ENCODE data around the gene SPTBN1. TPM values are rescaled to one million over a fixed set of nuclear protein-coding genes. Genes with fewer than 3 reads are reported as not detected.
A peak's percentile ranks its signal among the peaks of the same experiment; 100 is the strongest.

The SPTBN1 gene
- total RNA-seq, 1 donor from 2014 or later, result 983 TPM

GRCh38 chr2:54670485-54671009 is 214.4 kb downstream of the SPTBN1 start:
- no peaks in the 10 kb centered on the region for H3K9me3 Mint-ChIP-seq (ENCODE audit: unreplicated experiment)
- H3K4me1 Mint-ChIP-seq (ENCODE audit: unreplicated experiment), result peaks cover 58% of the 10 kb centered on the region
- peaks cover 68% of the 10 kb centered on the region for H3K36me3 Mint-ChIP-seq (ENCODE audit: low read depth, unreplicated experiment)
- H3K27ac Mint-ChIP-seq (ENCODE audit: unreplicated experiment), result peak overlapping the region; percentile 68
- no peak for DNase-seq (ENCODE audit: low spot score)
- H3K27me3 Mint-ChIP-seq (ENCODE audit: unreplicated experiment), result peaks cover 43% of the 10 kb centered on the region
- H3K4me3 Mint-ChIP-seq (ENCODE audit: unreplicated experiment), result peak overlapping the region; percentile 84
- no peak for TF ChIP-seq CTCF (IDR thresholded peaks at IDR 0.05; ENCODE audit: unreplicated experiment)

- peak overlapping the region; percentile 84 for H3K4me3 Mint-ChIP-seq (ENCODE audit: unreplicated experiment)
- H3K27me3 Mint-ChIP-seq (ENCODE audit: unreplicated experiment), result peaks cover 40% of the 10 kb centered on the region
- no peaks in the 10 kb centered on the region for H3K9me3 Mint-ChIP-seq (ENCODE audit: unreplicated experiment)
- no peak for DNase-seq (ENCODE audit: low spot score)
- H3K27ac Mint-ChIP-seq (ENCODE audit: unreplicated experiment), result peak overlapping the region; percentile 68
- TF ChIP-seq CTCF (IDR thresholded peaks at IDR 0.05; ENCODE audit: unreplicated experiment), result no peak
- H3K36me3 Mint-ChIP-seq (ENCODE audit: low read depth, unreplicated experiment), result peaks cover 65% of the 10 kb centered on the region
- H3K4me1 Mint-ChIP-seq (ENCODE audit: unreplicated experiment), result peaks cover 57% of the 10 kb centered on the region
Measured at GRCh38 chr2:54671010-54671409, 214.9 kb downstream of the SPTBN1 start.

GRCh38 chr2:54671875-54672589 is 215.9 kb downstream of the SPTBN1 start:
- Mint-ChIP-seq H3K27me3 (ENCODE audit: unreplicated experiment) (peaks cover 38% of the 10 kb centered on the region), H3K4me1 (ENCODE audit: unreplicated experiment) (peaks cover 64% of the 10 kb centered on the region), H3K36me3 (ENCODE audit: low read depth, unreplicated experiment) (peaks cover 55% of the 10 kb centered on the region), H3K9me3 (ENCODE audit: unreplicated experiment) (no peaks in the 10 kb centered on the region), H3K4me3 (ENCODE audit: unreplicated experiment) (no peak overlapping the region), H3K27ac (ENCODE audit: unreplicated experiment) (peak overlapping the region; percentile 62)
- TF ChIP-seq CTCF (IDR thresholded peaks at IDR 0.05; ENCODE audit: unreplicated experiment), result no peak
- no peak for DNase-seq (ENCODE audit: low spot score)

GRCh38 chr2:54672590-54673456 is 216.7 kb downstream of the SPTBN1 start:
- Mint-ChIP-seq H3K36me3 (ENCODE audit: low read depth, unreplicated experiment) (peaks cover 54% of the 10 kb centered on the region), H3K4me1 (ENCODE audit: unreplicated experiment) (peaks cover 67% of the 10 kb centered on the region), H3K27me3 (ENCODE audit: unreplicated experiment) (peaks cover 34% of the 10 kb centered on the region), H3K27ac (ENCODE audit: unreplicated experiment) (peak overlapping the region; percentile 62), H3K9me3 (ENCODE audit: unreplicated experiment) (no peaks in the 10 kb centered on the region), H3K4me3 (ENCODE audit: unreplicated experiment) (peak overlapping the region; percentile 59)
- no peak for TF ChIP-seq CTCF (IDR thresholded peaks at IDR 0.05; ENCODE audit: unreplicated experiment)
- no peak for DNase-seq (ENCODE audit: low spot score)

Measured in endothelial cell (in vitro differentiated cells).